ENCODE measurements around the gene HS6ST3. TPM values are rescaled to one million over a fixed set of nuclear protein-coding genes. Genes with fewer than 3 reads are reported as not detected.
"Not testable (repeated sequence)": the region's sequence is repeated elsewhere in the genome, so short reads cannot be mapped to it uniquely, and the experiment has no call there.

Gene HS6ST3
- total and polyA plus RNA-seq, 2 experiments from 2014 or later: 2.2 to 2.7 TPM

DNA sequence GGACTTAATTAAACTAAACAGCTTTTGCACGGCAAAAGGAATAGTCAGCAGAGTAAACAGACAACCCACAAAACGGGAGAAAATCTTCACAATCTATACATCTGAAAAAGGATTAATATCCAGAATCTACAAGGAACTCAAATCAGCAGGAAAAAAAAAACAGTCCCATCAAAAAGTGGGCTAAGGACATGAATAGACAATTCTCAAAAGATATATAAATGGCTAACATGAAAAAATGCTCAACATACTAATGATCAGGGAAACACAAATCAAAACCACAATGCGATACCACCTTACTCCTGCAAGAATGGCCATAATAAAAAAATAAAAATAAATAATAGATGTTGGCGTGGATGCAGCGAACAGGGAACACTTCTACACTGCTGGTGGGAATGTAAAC is 38.4 kb upstream of the HS6ST3 start:
- not testable (repeated sequence) for H2AFZ ChIP-seq; H3K4me1 ChIP-seq (ENCODE audit: insufficient read depth); H4K20me1 ChIP-seq (ENCODE audit: insufficient read depth, poor library complexity, severe bottlenecking); H3K36me3 ChIP-seq (replicated peaks; ENCODE audit: insufficient read depth, low read depth); H3K9me3 ChIP-seq (ENCODE audit: low read depth); H3K9me2 ChIP-seq (replicated peaks; ENCODE audit: insufficient read depth); H3K27me3 ChIP-seq; H3K27ac ChIP-seq; DNase-seq (ENCODE audit: low spot score); H3K4me3 ChIP-seq
- peaks cover 48% of the 10 kb centered on the region for H3K79me2 ChIP-seq
- 94% methylated on average over 5 of the region's 5 CpGs for WGBS (ENCODE audit: low lambda C conversion rate, missing lambda C conversion rate)
- H3K4me2 ChIP-seq: peak overlapping the region; percentile 75

DNA sequence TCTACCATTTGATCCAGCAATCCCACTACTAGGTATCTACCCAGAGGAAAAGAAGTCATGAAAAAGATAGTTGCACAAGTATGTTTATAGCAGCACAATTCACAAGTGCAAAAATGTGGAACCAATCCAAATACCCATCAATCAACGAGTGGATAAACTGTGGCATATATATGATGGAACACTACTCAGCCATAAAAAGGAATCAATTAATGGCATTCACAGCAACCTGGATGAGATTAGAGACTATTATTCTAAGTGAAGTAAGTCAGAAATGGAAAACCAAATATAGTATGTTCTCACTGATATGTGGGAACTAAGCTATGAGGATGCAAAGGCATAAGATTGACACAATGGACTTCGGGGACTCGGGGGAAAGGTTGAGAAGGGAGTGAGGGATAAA is 38.0 kb upstream of the HS6ST3 start:
- whole genome bisulfite sequencing (ENCODE audit: low lambda C conversion rate, missing lambda C conversion rate): 92% methylated on average over 3 of the region's 3 CpGs
- DNase-seq (ENCODE audit: low spot score); H3K27me3 ChIP-seq: not testable (repeated sequence)

DNA sequence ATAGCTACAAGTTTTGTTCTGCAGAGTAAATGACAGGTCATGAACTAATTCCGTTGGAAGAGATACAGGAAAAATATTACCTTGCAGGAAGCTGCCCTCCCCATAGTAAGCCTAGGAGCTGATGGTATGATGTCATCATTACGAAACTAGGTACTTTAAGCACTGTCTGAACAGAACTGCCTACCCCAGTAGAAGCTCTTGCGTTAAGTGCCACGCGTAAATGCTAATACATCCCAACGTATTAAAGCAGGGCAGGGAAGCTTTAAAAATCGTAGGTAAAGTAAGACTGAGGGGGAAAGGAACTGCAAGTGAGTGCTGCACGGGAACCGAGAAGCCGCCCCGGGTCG is 37.3 kb upstream of the HS6ST3 start:
- WGBS (ENCODE audit: low lambda C conversion rate, missing lambda C conversion rate): 1% methylated on average over 12 of the region's 12 CpGs
- Histone ChIP-seq H4K20me1 (ENCODE audit: insufficient read depth, poor library complexity, severe bottlenecking) (no peaks in the 10 kb centered on the region), H3K4me3 (peak overlapping the region; percentile 78), H3K4me2 (peak overlapping the region; percentile 75), H3K79me2 (peaks cover 41% of the 10 kb centered on the region), H3K9me3 (ENCODE audit: low read depth) (no peaks in the 10 kb centered on the region), H2AFZ (peak overlapping the region; percentile 84), H3K36me3 (replicated peaks; ENCODE audit: insufficient read depth, low read depth) (no peaks in the 10 kb centered on the region), H3K27ac (peak overlapping the region; percentile 83), H3K4me1 (ENCODE audit: insufficient read depth) (no peaks in the 10 kb centered on the region), H3K9me2 (replicated peaks; ENCODE audit: insufficient read depth) (no peaks in the 10 kb centered on the region), H3K27me3 (no peaks in the 10 kb centered on the region)
- peak; percentile 70 for DNase-seq (ENCODE audit: low spot score)
- TF ChIP-seq EZH2phosphoT487 (IDR thresholded peaks at IDR 0.05; ENCODE audit: low read depth, severe bottlenecking, unreplicated experiment) (no peak), EZH2 (IDR thresholded peaks at IDR 0.05; ENCODE audit: borderline replicate concordance) (no peak)
- TF ChIP-seq, protein P1, sequence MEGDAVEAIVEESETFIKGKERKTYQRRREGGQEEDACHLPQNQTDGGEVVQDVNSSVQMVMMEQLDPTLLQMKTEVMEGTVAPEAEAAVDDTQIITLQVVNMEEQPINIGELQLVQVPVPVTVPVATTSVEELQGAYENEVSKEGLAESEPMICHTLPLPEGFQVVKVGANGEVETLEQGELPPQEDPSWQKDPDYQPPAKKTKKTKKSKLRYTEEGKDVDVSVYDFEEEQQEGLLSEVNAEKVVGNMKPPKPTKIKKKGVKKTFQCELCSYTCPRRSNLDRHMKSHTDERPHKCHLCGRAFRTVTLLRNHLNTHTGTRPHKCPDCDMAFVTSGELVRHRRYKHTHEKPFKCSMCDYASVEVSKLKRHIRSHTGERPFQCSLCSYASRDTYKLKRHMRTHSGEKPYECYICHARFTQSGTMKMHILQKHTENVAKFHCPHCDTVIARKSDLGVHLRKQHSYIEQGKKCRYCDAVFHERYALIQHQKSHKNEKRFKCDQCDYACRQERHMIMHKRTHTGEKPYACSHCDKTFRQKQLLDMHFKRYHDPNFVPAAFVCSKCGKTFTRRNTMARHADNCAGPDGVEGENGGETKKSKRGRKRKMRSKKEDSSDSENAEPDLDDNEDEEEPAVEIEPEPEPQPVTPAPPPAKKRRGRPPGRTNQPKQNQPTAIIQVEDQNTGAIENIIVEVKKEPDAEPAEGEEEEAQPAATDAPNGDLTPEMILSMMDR (IDR thresholded peaks at IDR 0.05; ENCODE audit: poor library complexity): no peak

More for the DNA sequence above, 38.0 kb upstream of the HS6ST3 start:
- H3K4me1 ChIP-seq (ENCODE audit: insufficient read depth); H3K9me3 ChIP-seq (ENCODE audit: low read depth); H4K20me1 ChIP-seq (ENCODE audit: insufficient read depth, poor library complexity, severe bottlenecking); H3K36me3 ChIP-seq (replicated peaks; ENCODE audit: insufficient read depth, low read depth); H3K9me2 ChIP-seq (replicated peaks; ENCODE audit: insufficient read depth); H2AFZ ChIP-seq; H3K27ac ChIP-seq: not testable (repeated sequence)
- Histone ChIP-seq H3K4me3 (peak overlapping the region; percentile 78), H3K79me2 (peaks cover 44% of the 10 kb centered on the region), H3K4me2 (peak overlapping the region; percentile 75)

- Histone ChIP-seq H2AFZ (peak within 1 kb of the TSS; percentile 96), H3K36me3 (replicated peaks; ENCODE audit: insufficient read depth, low read depth) (no peaks in the 10 kb centered on the region), H4K20me1 (ENCODE audit: insufficient read depth, poor library complexity, severe bottlenecking) (no peaks in the 10 kb centered on the region), H3K4me1 (ENCODE audit: insufficient read depth) (no peaks in the 10 kb centered on the region), H3K9me2 (replicated peaks; ENCODE audit: insufficient read depth) (no peaks in the 10 kb centered on the region), H3K4me2 (peak within 1 kb of the TSS; percentile 76), H3K4me3 (peak within 1 kb of the TSS; percentile 78), H3K9me3 (ENCODE audit: low read depth) (no peaks in the 10 kb centered on the region), H3K79me2 (peaks cover 38% of the 10 kb centered on the region), H3K27me3 (no peaks in the 10 kb centered on the region), H3K27ac (peak within 1 kb of the TSS; percentile 92)
- TF ChIP-seq EZH2 (IDR thresholded peaks at IDR 0.05; ENCODE audit: borderline replicate concordance): no peak
- no peak for TF ChIP-seq EZH2phosphoT487 (IDR thresholded peaks at IDR 0.05; ENCODE audit: low read depth, severe bottlenecking, unreplicated experiment)
- TF ChIP-seq, protein P1 (IDR thresholded peaks at IDR 0.05; ENCODE audit: poor library complexity): no peak
- WGBS (ENCODE audit: low lambda C conversion rate, missing lambda C conversion rate): under 1% methylated on average over 75 of the region's 77 CpGs
- peak; percentile 98 for DNase-seq (ENCODE audit: low spot score)
These were observed 36.8 kb upstream of the HS6ST3 start, which contains the start of gene UGGT2 for GRCh38 chr13:96053003-96053703. UGGT2 (minus strand) TSS chr13:96053401; CDS start chr13:96053312, 89 bp downstream.

Measured in hepatocyte (in vitro differentiated cells).